Neural progenitor cell (in vitro differentiated cells): ENCODE data around the gene RNF145.

Source experiments
- CTCF ChIP-seq: fragments of 200-600 bp; sonication (generic); IDR thresholded peaks from 2 replicates; pipeline ENCODE4 v1.5.1; 2017; ENCODE audit warnings: antibody characterized with exemption, mild to moderate bottlenecking
- EZH2 ChIP-seq: fragments of 200-600 bp; sonication (generic); IDR thresholded peaks from 2 replicates; pipeline ENCODE4 v1.6.1; 2017; ENCODE audit warnings: antibody characterized with exemption, mild to moderate bottlenecking, moderate library complexity

- TF ChIP-seq EZH2: no peak
- no peak for TF ChIP-seq CTCF
These were observed 17.1 kb upstream of the RNF145 start for GRCh38 chr5:159226451-159226850.
